GM10248 (cell line): Measurements from ENCODE around the gene CPSF4.
A peak's percentile ranks its signal among the peaks of the same experiment; 100 is the strongest.

Source experiments
- CTCF ChIA-PET: fragments of 300-600 bp; sonication (Branson Sonifier 250); formaldehyde crosslinking; extraction: SDS; loops from one replicate; lab custom pipeline; 2021; ENCODE audit warnings: antibody characterized with exemption; lab: Yijun Ruan, JAX
- POLR2A ChIA-PET: fragments of 350-650 bp; sonication (Branson Sonifier 250); formaldehyde crosslinking; extraction: SDS; loops from one replicate; lab custom pipeline; 2020; ENCODE audit warnings: antibody characterized with exemption; lab: Yijun Ruan, JAX
- DNase-seq: peaks from one replicate; pipeline ENCODE4 v3.0.0; 2012; ENCODE audit errors: extremely low spot score
- TF ChIP-seq, protein P1 (sequence below): IDR thresholded peaks from 2 replicates; pipeline ENCODE4 v1.5.1; 2012; ENCODE audit warnings: mild to moderate bottlenecking, low read depth; ENCODE audit errors: extremely low read depth, missing control alignments, control extremely low read depth

Gene CPSF4

DNA sequence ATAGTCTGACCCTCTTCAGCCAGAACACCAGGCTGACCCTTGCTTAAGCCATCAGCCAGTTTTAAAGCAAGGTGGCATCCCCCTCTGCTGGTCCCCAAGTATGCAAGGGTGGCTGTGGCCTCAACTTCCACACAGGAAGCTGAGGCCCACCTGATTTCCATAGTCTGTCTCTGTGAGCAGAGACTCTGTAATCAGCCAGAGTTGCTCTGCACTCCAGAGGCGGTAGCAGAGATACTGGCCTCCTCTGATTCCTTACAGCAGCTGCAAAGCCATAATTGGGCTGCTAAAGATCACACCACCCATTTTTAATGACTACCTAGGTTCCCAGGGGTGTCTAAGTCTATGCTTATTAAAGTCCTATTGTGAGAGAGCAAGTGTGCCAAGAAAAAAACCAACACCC lies 32.2 kb upstream of the CPSF4 start:
- no peak for DNase-seq
- CTCF ChIA-PET: interaction anchor here (1.0 to 2.9 kb wide), 6 partner anchors 8 to 42 kb away, joined by 4 to 17 read pairs (median 6); no protein-coding TSS in a partner anchor
- TF ChIP-seq, protein P1, sequence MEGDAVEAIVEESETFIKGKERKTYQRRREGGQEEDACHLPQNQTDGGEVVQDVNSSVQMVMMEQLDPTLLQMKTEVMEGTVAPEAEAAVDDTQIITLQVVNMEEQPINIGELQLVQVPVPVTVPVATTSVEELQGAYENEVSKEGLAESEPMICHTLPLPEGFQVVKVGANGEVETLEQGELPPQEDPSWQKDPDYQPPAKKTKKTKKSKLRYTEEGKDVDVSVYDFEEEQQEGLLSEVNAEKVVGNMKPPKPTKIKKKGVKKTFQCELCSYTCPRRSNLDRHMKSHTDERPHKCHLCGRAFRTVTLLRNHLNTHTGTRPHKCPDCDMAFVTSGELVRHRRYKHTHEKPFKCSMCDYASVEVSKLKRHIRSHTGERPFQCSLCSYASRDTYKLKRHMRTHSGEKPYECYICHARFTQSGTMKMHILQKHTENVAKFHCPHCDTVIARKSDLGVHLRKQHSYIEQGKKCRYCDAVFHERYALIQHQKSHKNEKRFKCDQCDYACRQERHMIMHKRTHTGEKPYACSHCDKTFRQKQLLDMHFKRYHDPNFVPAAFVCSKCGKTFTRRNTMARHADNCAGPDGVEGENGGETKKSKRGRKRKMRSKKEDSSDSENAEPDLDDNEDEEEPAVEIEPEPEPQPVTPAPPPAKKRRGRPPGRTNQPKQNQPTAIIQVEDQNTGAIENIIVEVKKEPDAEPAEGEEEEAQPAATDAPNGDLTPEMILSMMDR: no peak
- POLR2A ChIA-PET: no interaction called here

DNA sequence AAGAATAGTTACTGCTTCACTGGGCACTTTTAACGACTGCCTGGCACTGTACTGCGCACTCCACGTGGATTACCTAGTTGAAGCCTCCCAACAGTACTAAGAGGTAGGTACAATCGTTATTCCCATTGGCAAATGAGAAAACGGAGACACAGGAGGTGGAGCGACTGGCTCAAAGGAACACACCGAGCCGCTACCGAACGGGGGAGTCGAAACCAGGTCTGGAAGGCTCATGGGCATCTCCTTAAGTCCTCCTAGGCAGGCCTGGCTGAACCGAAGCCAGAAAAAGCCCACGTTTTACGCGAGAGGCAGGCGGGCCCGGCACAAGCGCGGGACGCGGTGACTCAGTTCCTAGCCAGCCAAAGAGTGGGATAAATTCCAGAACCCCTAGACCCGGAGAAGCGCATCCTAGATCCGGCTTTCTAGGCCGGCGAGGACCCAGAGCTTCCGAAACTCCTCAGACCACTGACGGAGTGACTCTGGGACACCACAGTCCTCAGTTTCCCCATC lies 30.8 kb upstream of the CPSF4 start:
- TF ChIP-seq, protein P1: no peak
- no peak for DNase-seq
- POLR2A ChIA-PET: interaction anchor here (0.9 to 2.5 kb wide), 8 partner anchors 9 to 97 kb away, joined by 4 to 15 read pairs (median 6); partner anchors contain the start of genes ARPC1B and ZKSCAN5
- CTCF ChIA-PET: interaction anchor here (0.9 to 2.9 kb wide), 8 partner anchors 8 to 584 kb away, joined by 3 to 17 read pairs (median 4); no protein-coding TSS in a partner anchor

DNA sequence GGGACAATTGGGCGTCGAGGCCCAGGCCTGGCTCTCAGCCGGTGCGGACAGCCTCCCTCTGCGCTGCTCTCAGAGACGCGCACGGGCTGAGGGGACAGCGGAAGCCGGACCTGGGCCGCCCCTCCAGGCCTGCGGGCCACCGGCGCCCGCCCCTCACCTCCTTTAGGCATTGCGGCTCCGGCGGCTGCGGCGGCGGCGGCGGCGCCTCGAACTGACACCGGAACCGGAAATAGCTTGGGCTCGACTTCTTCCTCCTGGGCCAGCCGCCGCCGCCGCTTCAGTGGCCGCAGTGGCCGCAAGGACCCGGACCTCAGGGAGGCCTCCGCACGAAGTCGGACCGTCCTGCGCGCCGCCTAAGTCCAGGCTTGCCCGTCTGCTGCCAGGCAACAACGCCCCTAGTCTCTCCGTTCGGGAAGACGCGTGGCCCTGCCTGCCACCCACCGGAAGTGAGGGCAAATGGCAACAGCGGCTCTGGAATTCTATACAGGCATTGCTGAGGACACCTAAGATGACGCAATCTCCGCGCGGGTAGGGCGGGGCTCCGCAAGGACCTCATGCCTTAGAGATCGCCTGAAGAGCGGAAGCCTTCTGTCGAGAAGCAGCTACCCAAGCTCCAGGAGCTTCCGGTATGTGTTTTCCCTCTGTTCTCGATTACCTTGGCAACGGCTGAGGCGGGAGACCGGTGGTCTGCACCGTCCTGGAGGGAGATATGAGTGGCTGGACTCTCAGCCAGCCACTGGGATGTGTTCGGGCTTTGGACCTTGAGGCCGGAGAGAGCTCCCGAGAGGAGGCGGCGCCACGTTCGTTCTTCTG lies 30.2 kb upstream of the CPSF4 start, which contains the start of the genes BUD31 and PDAP1:
TSS of gene BUD31 (plus strand) at position 591 of the 813 bp plus-strand sequence. CDS start 2,124 bp downstream, outside the sequence.
TSS of gene PDAP1 (minus strand) at position 219 of the 813 bp plus-strand sequence. CDS start at position 170, 49 bp downstream.
- POLR2A ChIA-PET: interaction anchor here (0.5 to 2.5 kb wide), 12 partner anchors 9 to 1266 kb away, joined by 3 to 16 read pairs (median 6); partner anchors contain the start of genes ARPC1B and ZKSCAN5
- TF ChIP-seq, protein P1: no peak
- CTCF ChIA-PET: interaction anchor here (1.0 to 2.9 kb wide), 7 partner anchors 9 to 583 kb away, joined by 3 to 17 read pairs (median 4); no protein-coding TSS in a partner anchor
- DNase-seq: peak; percentile 95

DNA sequence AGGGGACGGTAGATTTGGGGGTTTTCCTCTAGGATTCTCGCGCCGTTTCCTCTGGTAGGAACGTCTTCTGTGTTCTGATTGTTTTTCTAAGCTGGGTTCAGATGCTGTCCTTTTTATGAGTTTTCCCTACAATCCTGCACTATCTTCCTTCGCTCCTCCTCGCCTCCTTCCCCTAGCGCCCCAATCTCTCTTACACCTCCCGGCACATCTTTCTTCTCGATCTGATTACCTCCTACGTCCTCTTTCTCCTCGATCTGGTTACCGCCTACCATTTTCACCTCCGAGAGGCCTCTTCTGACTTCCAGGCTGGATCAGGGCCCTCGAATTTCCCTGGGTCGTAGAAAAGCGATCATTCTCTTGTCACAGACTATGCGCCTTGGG lies 29.6 kb upstream of the CPSF4 start:
- ChIA-PET POLR2A (interaction anchor here (0.5 to 2.5 kb wide), 12 partner anchors 9 to 1265 kb away, joined by 3 to 16 read pairs (median 6); partner anchors contain the start of genes ARPC1B and ZKSCAN5), CTCF (interaction anchor here (1.0 to 2.9 kb wide), 6 partner anchors 9 to 44 kb away, joined by 3 to 17 read pairs (median 4); no protein-coding TSS in a partner anchor)
- no peak for DNase-seq
- TF ChIP-seq, protein P1: no peak

DNA sequence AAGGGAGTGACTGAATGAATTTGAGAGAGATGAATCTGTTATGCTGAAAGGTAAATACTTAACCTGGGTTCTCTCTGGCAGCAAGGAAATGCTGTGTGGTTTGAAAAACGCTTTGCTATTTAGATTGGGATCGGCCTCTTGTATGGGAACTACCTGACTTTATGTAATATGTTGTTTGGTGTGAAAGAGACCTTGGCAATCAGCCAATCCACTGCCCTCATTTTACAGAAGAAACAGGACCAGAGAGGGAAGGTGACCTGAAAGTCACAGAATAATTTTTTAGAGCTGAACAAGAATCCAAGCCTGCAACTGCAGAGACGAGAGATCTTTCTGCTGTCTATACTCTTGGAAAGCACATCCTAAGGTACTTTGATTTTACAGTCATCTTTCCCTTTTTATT lies 28.9 kb upstream of the CPSF4 start:
- TF ChIP-seq, protein P1: no peak
- no peak for DNase-seq
- CTCF ChIA-PET: interaction anchor here (1.2 to 1.7 kb wide), 2 partner anchors 17 to 21 kb away, joined by 3 to 5 read pairs; no protein-coding TSS in a partner anchor
- POLR2A ChIA-PET: interaction anchor here (2.0 to 2.5 kb wide), 3 partner anchors 10 to 34 kb away, joined by 7 to 16 read pairs (median 15); no protein-coding TSS in a partner anchor

DNA sequence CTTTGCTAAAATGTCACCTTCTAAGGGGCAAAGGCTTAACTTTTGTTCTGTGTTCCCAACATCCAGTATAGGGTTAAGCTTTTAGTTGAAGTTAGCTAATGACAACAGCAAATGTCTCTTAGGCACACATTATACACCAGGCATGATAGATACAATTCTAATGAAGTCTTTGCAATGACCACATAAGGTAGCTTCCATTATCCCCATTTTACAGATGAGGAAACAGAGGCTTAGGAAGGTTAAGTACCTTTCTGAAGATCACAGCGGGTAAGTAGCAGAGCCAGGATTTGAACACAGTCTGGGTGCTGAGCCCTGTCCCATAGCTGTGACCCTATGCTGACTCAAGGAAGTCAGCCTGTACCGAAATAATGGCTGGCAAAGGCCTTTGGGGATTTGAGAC lies 28.1 kb upstream of the CPSF4 start:
- CTCF ChIA-PET: interaction anchor here (1.1 kb wide), 1 partner anchor 10 kb away, joined by 3 read pairs; no protein-coding TSS in a partner anchor
- DNase-seq: no peak
- TF ChIP-seq, protein P1: no peak
- POLR2A ChIA-PET: interaction anchor here (2.3 kb wide), 1 partner anchor 11 kb away, joined by 16 read pairs; no protein-coding TSS in a partner anchor
